ENCODE data around the gene CORIN. TPM values are rescaled to one million over a fixed set of nuclear protein-coding genes. Genes with fewer than 3 reads are reported as not detected.
"Not testable (repeated sequence)": the region's sequence is repeated elsewhere in the genome, so short reads cannot be mapped to it uniquely, and the experiment has no call there.

Gene CORIN
- total RNA-seq, 2 donors from 2014 or later, result not detected

GRCh38 chr4:47784222-47784621 lies 53.6 kb downstream of the CORIN start:
- peaks cover 10 to 30% of the 10 kb centered on the region in 2 donors for H3K27me3 Mint-ChIP-seq
- no peak overlapping the region for H3K27ac Mint-ChIP-seq
- DNase-seq (ENCODE audit: low spot score), result no peak
- no peak for ATAC-seq
- no peak overlapping the region for H3K4me3 Mint-ChIP-seq
- H3K36me3 Mint-ChIP-seq, result no peaks in the 10 kb centered on the region
- peaks cover 4% of the 10 kb centered on the region for H3K9me3 Mint-ChIP-seq
- H3K4me1 Mint-ChIP-seq (ENCODE audit: low read depth in 2 of 2), result no peaks in the 10 kb centered on the region

DNA sequence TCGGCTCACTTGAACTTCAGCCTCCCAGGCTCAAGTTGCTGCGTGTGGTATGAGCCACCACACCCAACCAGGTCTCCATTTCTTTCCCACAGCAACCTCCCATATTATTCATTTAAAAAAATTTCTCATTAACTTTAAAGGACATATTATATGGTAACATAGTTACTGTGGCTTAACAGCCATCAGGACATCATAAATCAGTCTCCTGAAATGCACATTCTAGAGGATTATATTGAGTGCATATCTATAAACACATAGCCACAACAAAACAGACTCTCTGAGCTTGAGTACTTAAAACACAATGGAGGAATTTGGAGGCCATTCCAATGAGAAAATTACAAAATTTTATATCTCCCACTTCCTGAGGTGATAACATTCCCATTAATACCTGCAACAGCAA lies 61.5 kb downstream of the CORIN start:
- Mint-ChIP-seq H3K27me3 (peaks cover 15 to 16% of the 10 kb centered on the region in 2 donors), H3K36me3 (no peaks in the 10 kb centered on the region), H3K27ac (no peak overlapping the region), H3K9me3 (peaks cover 4% of the 10 kb centered on the region), H3K4me3 (no peak overlapping the region), H3K4me1 (ENCODE audit: low read depth in 2 of 2) (no peaks in the 10 kb centered on the region)
- ATAC-seq, result no peak
- DNase-seq (ENCODE audit: low spot score), result no peak

GRCh38 chr4:47774079-47774478 lies 63.8 kb downstream of the CORIN start:
- H3K36me3 Mint-ChIP-seq, result no peaks in the 10 kb centered on the region
- no peak overlapping the region for H3K4me3 Mint-ChIP-seq
- no peaks in the 10 kb centered on the region for H3K9me3 Mint-ChIP-seq
- ATAC-seq (no peak), DNase-seq (ENCODE audit: low spot score) (no peak)
- H3K27ac Mint-ChIP-seq, result no peak overlapping the region
- peaks cover 6 to 10% of the 10 kb centered on the region in 2 donors for H3K27me3 Mint-ChIP-seq
- H3K4me1 Mint-ChIP-seq (ENCODE audit: low read depth in 2 of 2), result no peaks in the 10 kb centered on the region

DNA sequence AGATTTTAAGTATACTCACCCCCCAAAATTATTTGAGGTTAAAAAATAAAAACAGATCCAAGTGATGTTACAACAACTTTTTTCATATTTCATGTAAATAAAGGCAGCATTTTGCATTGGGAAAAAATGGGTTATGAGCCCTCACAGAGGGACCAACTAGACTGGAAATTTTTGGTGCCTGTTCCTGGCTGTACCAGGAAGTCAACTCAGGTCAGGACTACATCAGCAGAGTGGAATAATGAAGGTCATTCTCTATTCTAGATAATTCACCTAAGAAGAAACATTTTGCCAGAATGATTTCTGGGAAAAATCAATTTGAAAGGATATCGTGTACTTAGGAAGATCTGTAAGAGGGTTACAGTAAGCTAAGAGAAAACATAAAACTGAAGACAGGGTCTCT lies 66.8 kb downstream of the CORIN start:
- H3K4me3 Mint-ChIP-seq, result no peak overlapping the region
- H3K36me3 Mint-ChIP-seq, result no peaks in the 10 kb centered on the region
- H3K27me3 Mint-ChIP-seq, result peaks cover 17 to 29% of the 10 kb centered on the region in 2 donors
- H3K9me3 Mint-ChIP-seq, result no peaks in the 10 kb centered on the region
- ATAC-seq, result no peak
- no peak for DNase-seq (ENCODE audit: low spot score)
- no peak overlapping the region for H3K27ac Mint-ChIP-seq
- no peaks in the 10 kb centered on the region for H3K4me1 Mint-ChIP-seq (ENCODE audit: low read depth in 2 of 2)

- not testable (repeated sequence) for ATAC-seq; H3K4me1 Mint-ChIP-seq (ENCODE audit: low read depth in 2 of 2); H3K36me3 Mint-ChIP-seq; H3K27ac Mint-ChIP-seq; DNase-seq (ENCODE audit: low spot score); H3K9me3 Mint-ChIP-seq; H3K4me3 Mint-ChIP-seq
- H3K27me3 Mint-ChIP-seq, result peaks cover 14 to 37% of the 10 kb centered on the region in 2 donors
Observed at GRCh38 chr4:47767956-47768355, 69.9 kb downstream of the CORIN start.

DNA sequence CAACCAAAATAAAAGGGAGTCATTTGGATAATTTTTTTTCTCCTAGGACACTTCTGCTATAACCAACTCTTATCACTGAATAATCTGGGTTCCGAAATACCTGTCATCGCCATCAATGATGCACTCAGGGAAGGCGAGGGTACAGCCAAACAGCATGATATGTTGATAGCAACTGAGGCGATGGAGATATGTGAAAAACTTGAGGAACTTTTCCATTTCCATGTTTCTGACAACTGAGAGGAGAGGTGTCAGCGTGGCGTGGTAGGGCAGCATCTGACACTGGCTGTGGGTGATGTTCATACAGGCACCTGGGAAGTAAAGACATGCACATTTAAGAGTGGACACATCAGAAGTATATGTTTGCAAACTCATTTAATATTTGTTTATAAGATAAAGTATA lies 74.6 kb downstream of the CORIN start:
- no peaks in the 10 kb centered on the region for H3K9me3 Mint-ChIP-seq
- H3K4me1 Mint-ChIP-seq (ENCODE audit: low read depth in 2 of 2), result no peaks in the 10 kb centered on the region
- ATAC-seq, result no peak
- H3K36me3 Mint-ChIP-seq, result no peaks in the 10 kb centered on the region
- no peak overlapping the region for H3K4me3 Mint-ChIP-seq
- H3K27me3 Mint-ChIP-seq, result peaks cover 15 to 40% of the 10 kb centered on the region in 2 donors
- H3K27ac Mint-ChIP-seq, result no peak overlapping the region
- DNase-seq (ENCODE audit: low spot score), result no peak

- ATAC-seq (no peak), DNase-seq (ENCODE audit: low spot score) (no peak)
- Mint-ChIP-seq H3K4me3 (no peak overlapping the region), H3K36me3 (no peaks in the 10 kb centered on the region), H3K4me1 (ENCODE audit: low read depth in 2 of 2) (no peaks in the 10 kb centered on the region), H3K9me3 (no peaks in the 10 kb centered on the region), H3K27me3 (peaks cover 11 to 34% of the 10 kb centered on the region in 2 donors), H3K27ac (no peak overlapping the region)
Observed at GRCh38 chr4:47762376-47763266, 75.2 kb downstream of the CORIN start.

- not testable (repeated sequence) for H3K4me3 Mint-ChIP-seq; H3K27ac Mint-ChIP-seq; DNase-seq (ENCODE audit: low spot score); ATAC-seq; H3K36me3 Mint-ChIP-seq; H3K9me3 Mint-ChIP-seq; H3K4me1 Mint-ChIP-seq (ENCODE audit: low read depth in 2 of 2)
- H3K27me3 Mint-ChIP-seq, result peaks cover 13 to 35% of the 10 kb centered on the region in 2 donors
Observed at GRCh38 chr4:47753316-47753715, 84.6 kb downstream of the CORIN start.

DNA sequence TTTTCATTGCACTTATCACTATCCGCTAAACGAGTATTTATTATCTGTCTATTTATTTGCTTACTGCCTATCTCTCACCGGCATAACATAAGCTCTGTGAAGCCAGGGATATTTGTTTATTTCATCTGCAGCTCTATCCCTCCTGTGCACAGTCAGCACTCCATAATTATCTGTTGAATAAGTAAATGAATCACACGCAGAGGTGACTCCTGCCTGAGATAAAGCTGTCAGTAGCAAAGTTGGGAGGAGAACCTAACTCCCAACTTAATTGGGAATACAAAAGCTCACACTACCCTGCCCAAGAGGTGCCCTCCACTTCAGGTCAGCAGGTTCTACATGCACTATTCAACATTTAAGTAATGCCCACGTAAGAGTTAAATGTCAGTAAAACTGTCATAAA lies 85.7 kb downstream of the CORIN start:
- H3K36me3 Mint-ChIP-seq, result peaks cover 6% of the 10 kb centered on the region
- no peak for DNase-seq (ENCODE audit: low spot score)
- peaks cover 3% of the 10 kb centered on the region for H3K9me3 Mint-ChIP-seq
- no peaks in the 10 kb centered on the region for H3K4me1 Mint-ChIP-seq (ENCODE audit: low read depth in 2 of 2)
- no peak overlapping the region for H3K4me3 Mint-ChIP-seq
- H3K27me3 Mint-ChIP-seq, result peaks cover 13 to 35% of the 10 kb centered on the region in 2 donors
- no peak overlapping the region for H3K27ac Mint-ChIP-seq
- no peak for ATAC-seq

DNA sequence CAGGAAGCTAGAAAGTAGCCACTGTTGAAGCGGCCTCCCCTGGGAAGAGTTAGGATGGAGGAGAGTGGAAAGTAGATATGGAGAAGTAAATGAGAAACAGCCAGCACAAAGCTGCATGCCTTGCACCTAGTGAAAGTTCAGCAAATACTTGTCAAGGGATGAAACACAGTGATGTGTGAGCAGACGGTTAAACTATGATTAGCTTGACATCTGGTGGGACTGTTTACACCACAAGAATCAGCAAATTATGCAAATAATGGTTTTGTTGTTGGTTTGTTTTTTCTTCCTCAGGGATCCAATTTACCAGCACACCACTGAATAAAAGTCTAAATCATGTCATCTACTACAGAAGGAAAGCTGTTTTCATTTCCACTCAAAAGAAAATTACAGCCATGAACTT lies 87.1 kb downstream of the CORIN start:
- Mint-ChIP-seq H3K36me3 (peaks cover 6% of the 10 kb centered on the region), H3K4me1 (ENCODE audit: low read depth in 2 of 2) (no peaks in the 10 kb centered on the region), H3K27me3 (peaks cover 8 to 26% of the 10 kb centered on the region in 2 donors), H3K4me3 (no peak overlapping the region), H3K9me3 (peaks cover 3% of the 10 kb centered on the region), H3K27ac (no peak overlapping the region)
- ATAC-seq, result no peak
- DNase-seq (ENCODE audit: low spot score), result no peak

DNA sequence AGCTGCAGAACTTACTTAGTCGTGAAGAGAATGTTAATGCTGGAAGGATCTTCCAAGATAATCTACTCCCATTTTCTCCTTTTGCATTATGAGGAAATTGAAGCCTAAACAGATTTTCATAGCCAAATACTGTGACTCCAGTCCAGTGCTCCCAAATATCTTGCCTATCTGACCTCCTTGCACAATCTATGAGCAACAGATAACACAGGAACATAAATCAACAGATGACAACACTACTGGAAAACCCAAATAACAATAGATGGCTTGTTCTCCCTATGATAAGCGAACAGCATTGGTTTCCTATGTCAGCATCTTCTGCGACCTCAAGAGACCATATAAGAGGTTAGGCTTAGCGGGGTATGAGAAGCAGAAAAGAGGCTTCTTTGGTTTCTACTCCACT lies 88.0 kb downstream of the CORIN start:
- peaks cover 8 to 24% of the 10 kb centered on the region in 2 donors for H3K27me3 Mint-ChIP-seq
- H3K4me1 Mint-ChIP-seq (ENCODE audit: low read depth in 2 of 2), result no peaks in the 10 kb centered on the region
- H3K36me3 Mint-ChIP-seq, result peaks cover 6% of the 10 kb centered on the region
- DNase-seq (ENCODE audit: low spot score), result no peak
- no peak for ATAC-seq
- H3K9me3 Mint-ChIP-seq, result peaks cover 3% of the 10 kb centered on the region
- H3K27ac Mint-ChIP-seq, result no peak overlapping the region
- no peak overlapping the region for H3K4me3 Mint-ChIP-seq

GRCh38 chr4:47749060-47749459 lies 88.8 kb downstream of the CORIN start:
- peaks cover 3% of the 10 kb centered on the region for H3K9me3 Mint-ChIP-seq
- no peak overlapping the region for H3K4me3 Mint-ChIP-seq
- DNase-seq (ENCODE audit: low spot score) (no peak), ATAC-seq (no peak)
- H3K36me3 Mint-ChIP-seq, result peaks cover 6% of the 10 kb centered on the region
- H3K27ac Mint-ChIP-seq, result no peak overlapping the region
- no peaks in the 10 kb centered on the region for H3K4me1 Mint-ChIP-seq (ENCODE audit: low read depth in 2 of 2)
- H3K27me3 Mint-ChIP-seq, result peaks cover 8 to 24% of the 10 kb centered on the region in 2 donors

- ATAC-seq, result no peak
- Mint-ChIP-seq H3K4me1 (ENCODE audit: low read depth in 2 of 2) (no peaks in the 10 kb centered on the region), H3K27me3 (peaks cover 8 to 28% of the 10 kb centered on the region in 2 donors), H3K9me3 (peaks cover 3% of the 10 kb centered on the region), H3K27ac (no peak overlapping the region), H3K4me3 (no peak overlapping the region), H3K36me3 (peaks cover 4% of the 10 kb centered on the region)
- DNase-seq (ENCODE audit: low spot score), result no peak
Observed at GRCh38 chr4:47747846-47748494, 89.9 kb downstream of the CORIN start.

- H3K36me3 Mint-ChIP-seq, result no peaks in the 10 kb centered on the region
- H3K9me3 Mint-ChIP-seq, result peaks cover 3% of the 10 kb centered on the region
- H3K27me3 Mint-ChIP-seq, result peaks cover 6 to 29% of the 10 kb centered on the region in 2 donors
- H3K27ac Mint-ChIP-seq, result no peak overlapping the region
- no peaks in the 10 kb centered on the region for H3K4me1 Mint-ChIP-seq (ENCODE audit: low read depth in 2 of 2)
- no peak for DNase-seq (ENCODE audit: low spot score)
- no peak overlapping the region for H3K4me3 Mint-ChIP-seq
- ATAC-seq, result no peak
Observed at GRCh38 chr4:47747211-47747610, 90.7 kb downstream of the CORIN start.

Measured in natural killer cell treated with Interleukin-12 subunit alpha and Interleukin-12 subunit beta and Interleukin-15 and Interleukin-18, amount 100 ng/mL, for 72 hours (primary cell).